Measurements from ENCODE around the gene TGFBI.

GRCh38 chr5:136108766-136109165, 80.0 kb downstream of the TGFBI start:
- no peak for TF ChIP-seq TEAD4 (IDR thresholded peaks at IDR 0.05; ENCODE audit: low read length)
- no peak for TF ChIP-seq TEAD4 (CRISPR knock-in tag; IDR thresholded peaks at IDR 0.05; ENCODE audit: borderline replicate concordance)
- no peak for TF ChIP-seq ATF1 (CRISPR knock-in tag; IDR thresholded peaks at IDR 0.05)
- TF ChIP-seq ATF1 (tag; IDR thresholded peaks at IDR 0.05) = no peak
- no peak for TF ChIP-seq ZNF347 (CRISPR knock-in tag; IDR thresholded peaks at IDR 0.05; ENCODE audit: low read depth)
- TF ChIP-seq EP300 (IDR thresholded peaks at IDR 0.05; ENCODE audit: low read length) = no peak
- no peak for TF ChIP-seq TBL1XR1 (IDR thresholded peaks at IDR 0.05; ENCODE audit: low read length in 2 of 2)
- no peak for TF ChIP-seq TRIM28 (IDR thresholded peaks at IDR 0.05)
- no peak for TF ChIP-seq TAF15 (IDR thresholded peaks at IDR 0.05; ENCODE audit: low read depth, low read length)
- no peak for TF ChIP-seq ETV6 (IDR thresholded peaks at IDR 0.05; ENCODE audit: borderline replicate concordance in 1 of 2, low read depth in 2 of 2, low read length in 1 of 2)
- no peak for TF ChIP-seq ETV6 (CRISPR knock-in tag; IDR thresholded peaks at IDR 0.05; ENCODE audit: borderline replicate concordance)
- no peak for TF ChIP-seq ZNF239 (CRISPR knock-in tag; IDR thresholded peaks at IDR 0.05)
- no peak for TF ChIP-seq REST (IDR thresholded peaks at IDR 0.05; ENCODE audit: borderline replicate concordance)
- no peak for TF ChIP-seq REST (CRISPR knock-in tag; IDR thresholded peaks at IDR 0.05; ENCODE audit: low read depth)
- no peak for TF ChIP-seq CTCF (IDR thresholded peaks at IDR 0.05 in 2 of 3, conservative IDR thresholded peaks at IDR 0.05 in 1 of 3; ENCODE audit: insufficient read depth in 2 of 3, low read depth in 1 of 3, low read length in 3 of 3)
